Activated CD4-positive, CD25-positive, alpha-beta regulatory T cell treated with anti-CD3 and anti-CD28 coated beads, Interleukin-2, amount 50 U/mL, for 72 hours (primary cell): Measurements from ENCODE around the gene NT5DC1.

Experiments
- DNase-seq: peaks from one replicate; pipeline ENCODE4 v3.0.0; 2021

NT5DC1 gene

GRCh38 chr6:116251568-116252384, 151.1 kb downstream of the NT5DC1 start:
- DNase-seq = no peak

- no peak for DNase-seq
Observed at GRCh38 chr6:116253188-116253504, 152.5 kb downstream of the NT5DC1 start.

DNA sequence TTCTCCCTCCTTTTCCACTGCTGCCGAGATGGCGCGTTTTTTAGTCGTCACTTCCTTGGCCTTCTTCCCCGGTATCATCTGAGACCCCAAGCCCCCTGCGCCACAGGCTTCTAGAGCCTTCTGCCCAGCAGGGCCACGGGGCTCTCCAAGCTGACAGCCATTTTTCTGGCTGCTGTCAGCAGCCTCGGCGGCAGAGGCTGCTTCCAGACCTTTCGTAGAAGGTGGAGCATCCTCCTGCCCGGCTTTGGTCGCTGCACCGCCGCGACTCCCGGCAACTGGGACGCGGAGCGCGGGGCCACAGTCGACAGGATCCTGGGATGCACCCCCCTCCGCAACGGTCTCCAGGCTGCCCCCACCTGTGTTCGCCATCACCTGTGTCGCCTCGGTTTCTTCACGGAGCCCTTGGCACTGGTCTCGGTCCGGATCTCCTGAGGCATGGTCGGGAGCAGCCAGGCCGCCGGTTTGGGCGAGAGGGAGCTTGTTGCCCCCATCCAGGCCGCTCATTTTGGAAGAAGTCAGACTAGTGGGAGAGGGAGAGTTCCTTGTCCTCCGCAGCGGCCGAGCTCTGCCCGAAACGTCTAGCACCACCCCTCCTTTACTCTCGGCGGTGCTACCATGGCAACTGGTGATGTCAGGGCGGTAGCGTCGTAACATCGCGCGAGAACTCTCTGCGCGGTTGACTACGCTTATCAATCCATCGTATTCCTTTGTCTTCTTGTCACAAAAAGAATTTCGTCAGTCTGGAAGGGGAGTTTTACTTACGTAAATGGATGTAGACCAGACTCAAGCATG, 153.0 kb downstream of the NT5DC1 start, which contains the start of gene TSPYL4:
Gene TSPYL4 (minus strand): TSS at position 571 of the 792 bp plus-strand sequence. CDS start 67 bp downstream, at position 504.
- peak; percentile 85 for DNase-seq

DNA sequence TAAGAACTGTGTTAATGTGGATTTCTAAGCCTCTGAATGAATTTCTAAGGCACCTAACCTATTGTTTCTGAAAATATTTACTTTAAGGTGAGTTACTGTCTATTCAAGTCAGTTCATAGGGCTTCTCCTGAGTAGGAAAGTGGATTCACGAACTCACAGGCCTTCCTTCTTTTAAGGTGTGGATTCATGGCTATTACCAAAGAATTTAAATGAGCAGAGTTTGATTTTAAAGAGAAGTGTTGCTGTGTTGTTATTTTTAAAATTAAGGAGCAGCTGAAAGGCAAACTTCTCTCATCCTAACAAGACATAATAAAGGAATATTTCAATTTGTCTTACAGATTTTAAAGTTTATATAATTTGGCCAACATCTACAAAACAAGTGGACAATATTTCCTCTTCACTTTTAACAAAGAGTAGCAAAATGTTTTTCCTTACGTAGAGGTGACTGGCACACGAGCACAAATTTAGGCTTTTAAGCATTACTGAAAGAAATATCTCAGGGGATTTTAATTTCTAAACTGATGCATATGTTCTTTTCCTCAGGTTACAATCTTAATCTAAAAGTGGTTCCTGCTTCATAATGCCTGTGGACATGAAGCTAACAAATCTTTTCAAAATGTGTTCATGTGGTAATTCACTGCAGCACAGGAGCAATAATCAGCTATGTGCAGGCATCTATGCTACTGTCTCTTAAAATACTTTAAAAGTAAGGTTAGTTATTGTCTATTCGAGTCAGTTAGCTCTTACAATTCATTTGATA, 153.8 kb downstream of the NT5DC1 start:
- no peak for DNase-seq

DNA sequence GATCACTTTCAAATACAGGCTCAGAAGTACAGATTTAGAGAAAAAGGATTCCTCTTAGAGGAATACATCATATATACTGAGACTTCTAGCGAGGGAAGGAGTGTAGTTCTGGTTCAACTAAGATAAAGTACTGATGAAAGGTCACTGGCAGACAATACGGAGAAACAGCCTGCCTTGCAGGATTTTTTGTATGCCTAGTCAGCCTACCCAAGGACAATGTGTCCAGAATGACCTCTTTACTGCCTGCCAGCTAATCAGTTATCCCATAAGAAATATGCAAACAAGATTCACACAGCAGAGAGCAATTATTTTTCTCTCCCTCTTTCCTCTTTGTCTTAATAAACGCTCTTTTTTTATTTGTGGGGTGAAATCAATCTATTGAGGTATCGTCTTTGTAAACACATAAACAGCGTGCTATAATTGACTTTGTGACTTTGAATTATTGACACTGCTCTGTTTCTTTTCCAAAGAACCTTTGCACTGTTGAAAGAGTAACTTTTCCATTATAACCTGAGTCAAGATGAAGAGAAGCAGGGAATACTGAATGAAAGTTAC, 154.7 kb downstream of the NT5DC1 start:
- no peak for DNase-seq

- no peak for DNase-seq
Observed at GRCh38 chr6:116256694-116257093, 156.0 kb downstream of the NT5DC1 start.

DNA sequence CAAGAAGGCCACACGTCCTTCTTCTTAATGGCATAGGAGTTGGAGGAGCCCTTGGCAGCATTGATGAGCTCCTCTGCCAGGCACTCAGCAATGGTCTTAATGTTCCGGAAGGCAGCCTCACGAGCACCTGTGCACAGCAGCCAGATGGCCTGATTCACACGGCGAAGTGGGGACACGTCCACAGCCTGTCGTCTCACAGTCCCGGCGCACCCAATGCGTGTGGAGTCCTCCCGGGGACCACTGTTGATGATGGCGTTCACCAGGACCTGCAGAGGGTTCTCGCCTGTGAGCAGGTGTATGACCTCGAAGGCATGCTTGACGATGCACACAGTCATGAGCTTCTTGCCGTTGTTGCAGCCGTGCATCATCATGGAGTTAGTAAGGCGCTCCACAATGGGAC, 157.9 kb downstream of the NT5DC1 start:
- DNase-seq = no peak

- DNase-seq = no peak
Observed at GRCh38 chr6:116263353-116263752, 162.7 kb downstream of the NT5DC1 start.

DNA sequence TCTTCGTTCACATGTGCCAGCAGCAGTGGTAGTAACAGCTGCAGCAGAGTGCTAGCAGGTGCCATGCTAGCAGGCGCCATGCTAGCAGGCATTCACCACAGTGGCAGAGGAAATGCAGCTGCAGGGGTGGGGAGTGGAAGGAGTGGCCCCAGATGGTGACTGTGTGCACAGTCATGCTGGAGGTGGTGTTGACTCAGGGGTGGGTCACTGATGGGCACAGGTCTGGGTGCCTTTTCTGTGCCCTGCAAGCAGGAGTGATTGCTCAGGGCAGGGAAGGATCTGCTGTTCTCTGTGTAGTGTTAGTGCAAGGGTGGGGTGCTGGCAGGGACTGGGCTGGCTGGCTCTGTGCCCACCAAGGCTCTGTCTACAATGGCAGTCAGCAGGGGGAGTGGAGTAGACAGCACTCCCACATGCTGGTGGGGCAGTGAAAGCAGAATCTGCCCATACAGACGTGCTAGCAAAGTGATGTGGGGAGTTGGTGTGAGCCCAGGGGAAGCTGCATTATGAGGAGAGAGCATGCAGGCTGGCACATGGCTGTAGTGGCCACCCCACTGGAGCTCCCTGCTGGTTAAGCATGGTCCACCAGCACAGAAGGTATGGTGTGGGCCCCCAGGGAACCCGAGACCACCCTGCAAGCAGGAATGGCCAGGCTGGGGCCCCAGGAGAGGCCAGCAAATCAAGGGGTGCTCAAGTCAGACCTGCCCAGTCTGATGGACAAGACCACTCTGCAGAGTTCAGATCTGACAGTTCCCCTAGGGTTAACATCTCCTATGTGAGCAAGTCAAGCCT, 164.6 kb downstream of the NT5DC1 start:
- DNase-seq = no peak

DNA sequence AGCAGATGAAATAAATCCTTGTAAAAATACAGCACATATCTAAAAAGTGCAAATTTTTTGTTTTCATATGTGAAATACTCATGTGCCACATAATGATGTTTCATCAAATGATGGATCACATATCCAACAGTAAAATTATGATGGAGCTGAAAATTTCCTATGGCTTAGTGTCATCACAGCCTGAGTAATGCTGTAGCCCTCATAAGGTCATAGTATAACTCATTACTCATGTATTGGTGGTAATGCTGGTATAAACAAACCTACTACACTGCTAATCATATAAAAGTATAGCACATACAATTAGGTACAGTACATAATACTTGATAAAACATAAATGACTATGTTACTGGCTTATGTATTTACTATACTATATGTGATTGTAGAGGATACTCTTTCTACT, 166.2 kb downstream of the NT5DC1 start:
- DNase-seq = no peak

- no peak for DNase-seq
Observed at GRCh38 chr6:116267836-116268588, 167.4 kb downstream of the NT5DC1 start.

DNA sequence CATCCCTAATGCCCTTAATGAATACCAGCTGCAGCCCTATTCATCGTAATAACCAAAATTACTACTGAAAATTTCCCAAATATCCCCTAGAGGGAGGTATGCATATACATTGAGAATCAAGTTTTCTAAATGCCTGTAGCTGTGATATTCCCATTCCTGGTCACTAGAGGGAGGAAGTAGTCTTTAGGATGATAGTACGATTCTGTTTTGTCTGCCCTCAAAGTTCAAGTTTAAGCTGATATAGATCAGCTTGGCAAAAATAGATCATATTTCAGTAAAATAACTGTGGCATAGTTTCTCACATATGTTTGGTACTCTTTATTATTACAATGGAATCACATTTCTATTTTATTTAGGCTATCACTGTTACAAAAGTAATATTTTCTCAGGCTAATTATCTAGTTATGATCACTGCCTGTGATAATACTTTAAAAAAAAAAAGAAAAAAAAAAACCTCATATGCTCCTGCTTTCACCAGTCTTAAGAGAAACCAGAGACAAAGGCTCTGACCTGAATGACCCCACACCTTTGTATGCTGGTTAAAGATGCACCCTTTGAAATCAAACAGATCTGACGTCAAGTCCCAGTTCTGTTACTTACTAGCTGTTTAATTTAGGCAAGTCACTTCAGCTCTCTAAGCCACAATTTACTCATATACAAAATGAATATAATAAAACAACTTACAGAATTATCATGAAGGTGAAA, 168.1 kb downstream of the NT5DC1 start:
- DNase-seq = no peak

GRCh38 chr6:116271149-116271708, 170.6 kb downstream of the NT5DC1 start:
- DNase-seq = no peak

GRCh38 chr6:116277124-116277523, 176.5 kb downstream of the NT5DC1 start:
- DNase-seq = no peak

DNA sequence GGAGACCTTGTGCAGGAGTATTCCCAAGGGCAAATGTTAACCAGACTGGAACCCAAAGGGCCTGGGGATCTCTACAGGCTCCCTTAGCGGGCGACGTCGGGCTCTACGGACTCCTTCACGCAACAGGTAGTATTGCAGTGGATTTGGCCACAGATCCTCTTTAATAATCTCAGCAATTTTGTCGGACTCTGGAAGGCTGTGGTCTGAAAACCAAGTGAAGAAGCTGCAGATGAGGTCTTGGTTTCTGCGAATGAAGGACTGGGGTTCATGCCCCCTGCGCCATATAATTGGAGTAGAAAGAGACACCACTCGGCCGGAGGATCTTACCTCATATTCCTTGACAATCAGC, 177.8 kb downstream of the NT5DC1 start:
- no peak for DNase-seq

GRCh38 chr6:116278854-116279231, 178.2 kb downstream of the NT5DC1 start:
- no peak for DNase-seq

DNA sequence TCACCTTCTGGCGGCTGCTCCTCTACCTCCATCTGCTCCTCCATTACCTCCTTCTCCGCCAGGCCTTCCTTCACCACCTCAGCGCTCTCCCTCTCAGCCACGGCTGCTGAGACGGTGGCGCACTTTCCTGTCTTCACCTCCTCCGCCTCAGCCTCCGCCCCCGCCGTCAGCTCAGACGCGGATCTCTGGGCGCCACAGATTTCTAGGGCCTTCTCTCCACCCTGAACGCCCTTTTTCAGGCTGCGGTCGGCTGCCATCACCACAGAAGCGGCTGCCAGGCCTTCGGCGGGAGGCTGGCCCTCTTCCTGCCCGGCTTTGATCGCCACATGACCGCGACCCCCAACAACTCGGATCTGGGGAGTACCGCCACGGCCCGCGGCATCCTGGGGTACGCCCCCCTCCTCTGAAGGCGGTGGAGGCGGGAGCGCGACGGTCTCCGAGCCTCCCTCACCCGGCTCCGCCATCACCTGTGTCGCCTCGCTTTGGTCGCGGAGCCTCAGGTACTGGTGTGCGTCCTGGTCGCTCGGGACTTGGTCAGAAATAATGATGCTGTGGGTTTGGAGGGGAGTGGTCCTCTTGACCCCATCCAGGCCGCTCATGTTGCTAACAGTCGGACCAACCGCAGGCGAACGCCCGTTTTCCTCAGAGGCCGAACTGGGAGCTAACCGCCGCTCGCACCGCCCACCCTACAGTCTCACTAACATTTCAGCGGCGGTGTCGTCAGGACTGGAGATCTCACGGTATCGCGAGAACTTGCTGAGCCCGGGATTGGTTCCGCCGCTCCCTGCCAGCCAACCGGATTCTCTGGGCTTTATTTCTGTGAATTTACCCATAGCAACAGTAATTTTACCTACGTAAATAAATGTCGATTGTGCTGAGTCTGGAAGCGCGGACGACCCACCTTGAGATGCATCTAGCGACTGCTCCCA, 178.8 kb downstream of the NT5DC1 start, which contains the start of gene TSPYL1:
Gene TSPYL1 (minus strand): TSS at position 699 of the 929 bp plus-strand sequence. CDS start 100 bp downstream, at position 599.
- peak; percentile 87 for DNase-seq

- no peak for DNase-seq
Observed at GRCh38 chr6:116280161-116280932, 179.7 kb downstream of the NT5DC1 start.

DNA sequence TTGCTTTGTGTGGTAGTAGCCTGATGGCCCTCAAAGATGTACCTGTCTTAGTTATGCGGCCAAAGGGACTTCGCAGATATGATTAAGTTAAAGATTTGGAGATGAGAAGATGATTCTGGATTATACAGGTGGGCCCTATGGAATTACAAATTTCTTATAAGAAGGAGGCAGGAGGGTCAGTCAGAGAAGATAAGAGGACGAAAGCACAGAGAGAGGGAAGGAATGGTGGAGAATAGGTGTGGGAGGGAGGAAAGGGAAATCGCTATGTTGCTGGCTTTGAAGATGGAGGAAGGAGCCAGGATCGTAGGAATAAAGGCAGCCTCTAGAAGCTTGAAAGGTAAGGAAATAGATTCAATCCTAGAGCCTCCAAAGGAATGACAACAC, 180.3 kb downstream of the NT5DC1 start:
- no peak for DNase-seq
